NCI-H510A (cell line): ENCODE data around the gene CLDN6.

Source experiments
- DNase-seq: peaks from one replicate; lab custom pipeline; 2025; lab: John Stamatoyannopoulos, UW

Gene CLDN6

DNA sequence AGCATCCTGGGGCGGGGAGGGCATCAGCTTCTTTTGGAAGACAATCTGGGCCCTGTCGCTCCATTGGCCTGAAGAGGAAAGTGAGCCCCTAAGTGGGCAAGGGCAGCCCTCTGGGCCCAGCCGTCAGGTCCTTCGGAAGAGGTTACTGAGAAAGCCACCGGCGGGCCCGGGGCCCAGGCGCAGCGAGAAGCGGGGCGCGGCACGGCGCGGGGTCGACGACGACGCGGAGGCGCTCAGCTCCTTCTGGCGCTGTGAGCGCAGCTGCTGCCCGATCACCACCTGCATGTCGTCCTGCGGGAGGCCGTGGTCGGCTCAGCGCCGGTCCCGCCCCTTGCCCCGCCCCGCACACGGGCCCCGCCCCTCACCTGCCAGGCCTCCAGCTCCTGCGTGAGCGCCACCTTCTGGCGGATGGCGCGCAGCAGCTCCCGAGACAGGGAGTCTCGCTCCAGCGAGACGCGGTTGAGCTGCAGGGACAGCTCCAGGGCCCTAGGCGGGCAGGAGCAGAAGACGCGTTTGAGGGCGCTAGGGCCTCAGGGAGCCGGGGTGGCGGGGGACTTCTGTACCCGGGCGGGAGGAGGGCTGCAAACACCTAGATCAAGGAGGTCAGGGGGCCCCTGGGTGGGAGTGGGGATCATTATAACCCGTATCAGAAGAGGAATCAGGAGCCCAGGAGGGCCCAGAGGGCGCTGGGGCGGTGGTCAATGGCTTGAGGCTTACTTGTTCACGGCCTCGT lies 10.2 kb upstream of the CLDN6 start:
- no peak for DNase-seq

DNA sequence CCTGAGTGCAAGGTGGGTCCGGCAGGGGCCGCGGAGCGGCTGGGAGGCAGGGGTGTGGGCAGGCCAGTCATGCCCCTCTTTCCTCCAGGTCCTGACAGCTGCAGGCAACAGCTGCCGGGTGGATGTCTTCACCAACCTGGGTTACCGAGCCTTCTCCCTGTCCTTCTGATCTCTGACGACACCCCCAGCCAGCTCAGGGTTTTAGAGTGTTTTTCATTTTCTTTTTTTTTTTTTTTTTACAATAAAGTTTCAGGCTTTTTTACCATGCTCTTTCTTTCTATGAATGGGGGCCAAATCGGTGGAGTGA lies 9.5 kb upstream of the CLDN6 start:
- no peak for DNase-seq

DNA sequence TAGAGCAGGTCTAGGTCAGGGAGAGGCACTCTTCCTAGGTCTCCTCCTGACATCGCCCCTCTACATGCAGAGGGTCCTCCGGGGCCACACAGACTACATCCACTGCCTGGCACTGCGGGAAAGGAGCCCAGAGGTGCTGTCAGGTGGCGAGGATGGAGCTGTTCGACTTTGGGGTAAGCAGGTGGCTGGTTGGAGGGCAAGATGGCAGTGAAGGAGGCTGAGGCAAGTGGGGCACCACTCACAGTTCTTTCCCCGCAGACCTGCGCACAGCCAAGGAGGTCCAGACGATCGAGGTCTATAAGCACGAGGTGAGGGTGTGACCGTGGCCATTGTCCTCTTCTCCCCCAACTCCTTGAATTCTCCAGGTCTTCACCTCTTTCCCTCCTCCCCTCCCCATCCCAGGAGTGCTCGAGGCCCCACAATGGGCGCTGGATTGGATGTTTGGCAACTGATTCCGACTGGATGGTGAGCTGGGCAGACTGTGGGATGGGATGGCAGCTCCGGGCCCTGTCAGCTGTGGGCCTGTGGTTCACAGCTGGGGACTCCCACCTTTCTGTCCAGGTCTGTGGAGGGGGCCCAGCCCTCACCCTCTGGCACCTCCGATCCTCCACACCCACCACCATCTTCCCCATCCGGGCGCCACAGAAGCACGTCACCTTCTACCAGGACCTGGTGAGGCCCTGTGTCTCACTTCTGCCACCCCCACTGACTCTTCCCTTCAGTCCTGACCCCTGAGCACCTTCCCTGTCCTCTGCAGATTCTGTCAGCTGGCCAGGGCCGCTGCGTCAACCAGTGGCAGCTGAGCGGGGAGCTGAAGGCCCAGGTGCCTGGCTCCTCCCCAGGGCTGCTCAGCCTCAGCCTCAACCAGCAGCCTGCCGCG lies 8.9 kb upstream of the CLDN6 start:
- DNase-seq, result no peak

DNA sequence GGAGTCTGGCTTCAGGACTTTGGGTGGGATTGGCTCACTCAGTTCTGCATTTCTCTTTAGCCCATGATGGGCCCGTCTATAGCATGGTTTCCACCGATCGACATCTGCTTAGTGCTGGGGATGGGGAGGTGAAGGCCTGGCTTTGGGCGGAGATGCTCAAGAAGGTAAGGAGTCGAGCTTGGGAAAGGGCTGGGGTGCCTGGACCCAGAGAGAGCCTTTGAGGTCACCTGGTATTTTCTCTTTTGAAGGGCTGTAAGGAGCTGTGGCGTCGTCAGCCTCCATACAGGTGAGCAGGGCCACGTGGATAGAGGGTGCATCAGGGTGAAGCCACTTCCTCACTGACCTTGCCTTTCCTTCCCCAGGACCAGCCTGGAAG lies 8.0 kb upstream of the CLDN6 start:
- no peak for DNase-seq

DNA sequence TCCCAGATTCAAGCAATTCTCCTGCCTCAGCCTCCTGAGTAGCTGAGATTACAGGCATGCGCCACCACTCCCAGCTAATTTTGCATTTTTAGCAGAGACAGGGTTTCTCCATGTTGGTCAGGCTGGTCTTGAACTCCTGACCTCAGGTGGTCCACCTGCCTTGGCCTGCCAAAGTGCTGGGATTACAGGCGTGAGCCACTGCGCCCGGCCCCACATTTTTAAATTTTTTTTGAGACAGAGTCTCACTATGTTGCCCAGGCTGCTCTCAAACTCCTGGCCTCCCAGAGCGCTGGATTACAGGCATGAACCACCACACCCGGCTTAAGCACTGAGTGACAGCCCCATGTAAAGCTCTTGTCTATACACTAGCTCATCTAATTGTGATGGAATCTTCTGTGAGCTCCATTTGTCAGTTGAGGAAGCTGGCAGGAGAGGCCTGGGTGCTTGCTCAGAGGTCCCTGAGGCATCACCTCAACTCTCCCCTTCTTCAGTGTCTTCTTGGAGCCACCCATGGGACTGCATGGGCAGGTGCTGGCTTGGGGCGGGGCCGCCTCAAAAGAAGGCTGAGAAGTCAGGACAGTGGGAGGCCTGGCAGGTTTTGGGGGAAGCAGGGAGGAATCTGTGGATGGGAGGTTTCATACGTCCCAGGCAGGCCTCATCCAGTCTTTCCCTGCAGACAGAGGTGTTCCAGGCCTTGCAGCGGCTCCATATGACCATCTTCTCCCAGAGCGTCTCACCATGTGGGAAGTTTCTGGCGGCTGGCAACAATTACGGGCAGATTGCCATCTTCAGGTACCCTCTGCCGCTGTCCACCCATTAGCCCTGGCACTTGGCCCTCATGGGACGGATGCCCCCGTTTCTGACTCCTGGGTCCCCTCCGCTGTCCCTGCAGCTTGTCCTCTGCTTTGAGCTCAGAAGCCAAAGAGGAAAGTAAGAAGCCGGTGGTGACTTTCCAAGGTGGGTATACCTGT lies 7.3 kb upstream of the CLDN6 start:
- DNase-seq, result no peak

DNA sequence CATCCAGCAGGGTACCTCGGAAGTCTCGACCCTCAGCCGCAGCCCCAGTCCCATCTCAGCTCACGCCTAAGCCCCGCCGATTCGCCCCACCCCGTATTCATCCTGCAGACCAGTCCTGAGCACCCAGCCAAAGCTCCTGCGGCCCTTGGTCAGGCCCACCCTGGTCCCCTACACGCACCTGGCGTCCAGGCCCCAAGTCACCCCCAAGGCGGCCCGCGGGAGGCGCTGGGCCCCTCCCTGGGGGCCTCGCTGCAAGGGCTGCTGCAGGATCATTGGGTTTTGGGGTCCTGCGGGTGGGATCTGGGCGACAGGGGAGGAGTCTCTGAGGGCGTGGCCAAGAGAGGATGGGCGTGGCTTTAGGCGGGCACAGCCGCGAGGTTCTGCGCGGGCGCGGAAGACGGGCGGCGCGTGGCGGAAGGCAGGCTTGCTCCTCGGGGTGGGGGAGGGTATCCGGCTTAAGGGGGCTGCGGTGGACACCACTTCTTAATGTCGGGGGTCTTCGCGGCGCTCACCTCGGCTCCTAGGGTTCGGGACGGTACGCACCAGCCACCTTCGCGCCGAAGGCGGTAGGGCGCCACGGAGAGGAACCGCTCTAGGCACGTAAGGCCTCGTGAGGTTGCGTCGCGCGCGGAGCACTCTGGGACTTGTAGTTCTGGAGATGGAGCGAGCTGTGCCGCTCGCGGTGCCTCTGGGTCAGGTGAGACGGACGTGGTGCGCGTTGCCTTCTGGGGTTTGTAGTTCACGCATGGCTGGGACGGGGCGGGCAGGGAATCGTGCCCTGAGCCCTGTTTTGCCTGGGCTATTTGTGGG lies 5.9 kb upstream of the CLDN6 start, which contains the start of the genes HCFC1R1 and THOC6:
Gene HCFC1R1, minus strand, starts transcription at position 274 of the 810 bp plus-strand sequence. Its CDS starts 1 bp downstream, at position 273.
Gene THOC6, plus strand, starts transcription at position 367 of the 810 bp plus-strand sequence. Its CDS starts 292 bp downstream, at position 659.
- peak; percentile 87 for DNase-seq

DNA sequence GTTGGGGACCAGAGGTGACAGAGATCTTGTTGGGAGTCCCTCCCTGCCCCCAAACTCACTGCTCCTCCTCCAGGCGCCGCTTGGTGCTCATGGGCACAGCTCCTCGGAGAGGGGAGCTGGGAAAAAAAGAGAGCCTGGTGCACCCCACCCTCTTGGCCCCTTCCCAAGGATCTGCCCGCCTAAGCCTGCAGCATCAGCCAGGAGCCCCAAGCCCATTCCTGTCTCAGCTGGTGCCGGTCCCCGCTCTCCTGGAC lies 5.4 kb upstream of the CLDN6 start:
- DNase-seq, result no peak

DNA sequence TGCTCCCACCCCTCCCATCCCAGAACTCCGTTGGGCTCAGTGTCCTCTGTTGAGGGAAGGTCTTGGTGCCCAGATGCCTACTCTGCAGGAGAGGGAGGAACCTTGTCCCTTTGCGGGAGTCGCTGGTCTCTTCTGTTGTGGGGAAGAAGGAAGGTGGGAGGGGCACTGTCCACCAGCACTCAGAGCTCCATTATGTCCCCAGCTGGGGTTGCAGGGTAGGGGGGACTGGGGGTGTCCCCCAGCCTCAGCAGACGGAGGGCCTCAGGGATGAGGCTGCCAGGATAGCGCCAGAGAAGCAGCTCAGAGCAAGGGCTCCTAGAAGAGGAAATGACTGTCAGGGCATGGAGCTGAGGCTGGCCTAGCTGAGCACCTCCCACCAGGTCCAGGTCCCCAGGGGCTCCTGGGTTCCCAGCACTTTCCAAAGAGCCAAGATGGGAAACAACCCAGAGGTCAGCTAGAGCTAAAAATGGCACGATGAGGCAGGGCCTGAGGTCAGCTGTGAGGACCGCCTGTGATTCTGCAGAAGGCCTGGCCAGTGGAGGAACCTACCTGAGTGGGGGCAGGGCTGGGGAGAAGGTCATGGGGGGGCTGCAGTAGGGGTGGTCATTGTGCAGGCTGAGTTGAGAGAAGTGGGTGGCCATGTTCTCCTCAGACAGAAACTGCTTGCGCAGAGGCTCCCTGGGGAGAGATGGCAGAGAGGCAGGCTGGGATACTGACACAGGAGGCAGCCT lies 4.9 kb upstream of the CLDN6 start:
- DNase-seq, result no peak

DNA sequence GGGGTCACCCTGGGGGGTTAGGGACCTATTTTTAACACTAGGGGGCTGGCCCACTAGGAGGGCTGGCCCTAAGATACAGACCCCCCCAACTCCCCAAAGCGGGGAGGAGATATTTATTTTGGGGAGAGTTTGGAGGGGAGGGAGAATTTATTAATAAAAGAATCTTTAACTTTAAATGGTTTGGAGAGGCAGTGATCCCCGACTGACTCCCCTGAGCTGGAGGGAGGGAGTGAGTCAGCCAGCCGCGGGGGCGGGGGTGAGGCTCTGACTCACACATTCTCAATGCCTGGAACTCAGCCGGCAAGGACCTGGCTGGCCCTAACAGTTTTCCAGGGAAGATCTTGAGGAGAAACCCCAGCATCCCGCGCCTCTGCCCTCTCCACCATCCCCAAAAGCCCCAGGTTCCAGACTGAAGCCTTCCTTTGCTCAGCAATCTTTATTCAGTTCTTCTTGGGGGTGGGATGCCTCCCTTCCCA lies 4.3 kb upstream of the CLDN6 start:
- DNase-seq, result no peak

DNA sequence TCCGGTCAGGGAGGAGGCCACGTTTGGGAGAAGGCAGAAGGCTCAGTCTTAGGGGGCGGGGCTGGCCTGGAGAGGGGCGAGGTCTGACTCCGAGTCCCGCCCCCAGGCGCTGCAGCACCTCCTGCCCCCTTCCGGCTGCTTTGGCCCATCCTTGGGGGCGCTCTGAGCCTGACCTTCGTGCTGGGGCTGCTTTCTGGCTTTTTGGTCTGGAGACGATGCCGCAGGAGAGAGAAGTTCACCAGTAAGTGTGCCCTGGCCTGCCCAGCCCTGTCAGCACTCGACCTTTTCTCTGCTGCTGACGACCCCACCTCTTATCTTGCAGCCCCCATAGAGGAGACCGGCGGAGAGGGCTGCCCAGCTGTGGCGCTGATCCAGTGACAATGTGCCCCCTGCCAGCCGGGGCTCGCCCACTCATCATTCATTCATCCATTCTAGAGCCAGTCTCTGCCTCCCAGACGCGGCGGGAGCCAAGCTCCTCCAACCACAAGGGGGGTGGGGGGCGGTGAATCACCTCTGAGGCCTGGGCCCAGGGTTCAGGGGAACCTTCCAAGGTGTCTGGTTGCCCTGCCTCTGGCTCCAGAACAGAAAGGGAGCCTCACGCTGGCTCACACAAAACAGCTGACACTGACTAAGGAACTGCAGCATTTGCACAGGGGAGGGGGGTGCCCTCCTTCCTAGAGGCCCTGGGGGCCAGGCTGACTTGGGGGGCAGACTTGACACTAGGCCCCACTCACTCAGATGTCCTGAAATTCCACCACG lies 3.6 kb upstream of the CLDN6 start:
- DNase-seq, result no peak

DNA sequence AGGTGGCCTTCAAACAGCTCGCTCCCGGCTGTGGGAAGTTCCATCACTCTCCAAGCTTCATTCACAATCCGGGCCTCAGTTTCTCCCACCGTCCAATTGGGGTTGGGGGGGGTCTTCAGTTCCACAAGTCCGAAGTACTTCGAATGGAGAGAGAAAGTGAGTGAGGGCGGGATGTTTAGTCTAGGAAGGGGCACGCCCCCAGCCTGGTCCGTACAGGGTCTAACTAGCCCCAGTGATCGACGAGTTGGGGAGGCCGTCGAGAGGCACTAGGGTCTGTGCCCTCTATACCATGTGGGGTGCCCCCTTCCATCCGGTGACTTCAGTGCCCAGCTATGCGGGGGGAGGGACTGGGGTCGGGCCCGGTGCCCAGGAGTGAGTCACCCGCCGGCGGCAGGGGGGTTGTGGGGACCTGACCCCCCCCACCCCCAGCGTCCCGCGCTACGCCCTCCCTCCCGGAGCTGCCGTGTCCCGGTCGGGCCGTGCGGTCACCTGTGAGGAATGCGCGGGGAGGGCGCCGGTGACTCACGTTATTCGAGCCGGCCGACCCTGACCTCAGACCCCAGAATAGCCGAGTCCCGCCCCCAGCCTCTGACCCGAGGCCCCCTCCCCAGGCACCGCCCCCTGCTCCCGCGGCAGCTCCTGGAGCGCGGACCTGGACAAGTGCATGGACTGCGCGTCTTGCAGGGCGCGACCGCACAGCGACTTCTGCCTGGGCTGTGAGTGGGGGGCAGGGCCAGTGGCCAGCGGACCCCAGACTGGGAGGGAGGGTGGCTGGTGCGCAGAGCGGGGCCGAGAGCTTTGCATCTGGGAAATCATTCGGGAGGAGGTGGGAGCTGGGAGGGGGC lies 2.8 kb upstream of the CLDN6 start:
- DNase-seq, result no peak

DNA sequence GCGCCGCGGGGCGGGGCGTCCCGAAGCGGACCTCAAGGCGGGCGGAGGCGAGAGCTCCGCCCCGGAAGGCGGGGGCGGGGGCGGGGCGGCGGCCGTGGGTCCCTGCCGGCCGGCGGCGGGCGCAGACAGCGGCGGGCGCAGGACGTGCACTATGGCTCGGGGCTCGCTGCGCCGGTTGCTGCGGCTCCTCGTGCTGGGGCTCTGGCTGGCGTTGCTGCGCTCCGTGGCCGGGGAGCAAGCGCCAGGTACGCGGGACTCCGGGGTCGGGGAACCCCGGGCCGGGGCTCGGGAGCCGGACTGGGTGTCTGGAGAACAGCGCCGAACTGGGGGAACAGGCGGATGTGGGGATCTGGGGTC lies 2.2 kb upstream of the CLDN6 start, which contains the start of gene TNFRSF12A:
Gene TNFRSF12A, plus strand, starts transcription at position 122 of the 357 bp plus-strand sequence. Its CDS starts 30 bp downstream, at position 152.
- DNase-seq, result no peak

DNA sequence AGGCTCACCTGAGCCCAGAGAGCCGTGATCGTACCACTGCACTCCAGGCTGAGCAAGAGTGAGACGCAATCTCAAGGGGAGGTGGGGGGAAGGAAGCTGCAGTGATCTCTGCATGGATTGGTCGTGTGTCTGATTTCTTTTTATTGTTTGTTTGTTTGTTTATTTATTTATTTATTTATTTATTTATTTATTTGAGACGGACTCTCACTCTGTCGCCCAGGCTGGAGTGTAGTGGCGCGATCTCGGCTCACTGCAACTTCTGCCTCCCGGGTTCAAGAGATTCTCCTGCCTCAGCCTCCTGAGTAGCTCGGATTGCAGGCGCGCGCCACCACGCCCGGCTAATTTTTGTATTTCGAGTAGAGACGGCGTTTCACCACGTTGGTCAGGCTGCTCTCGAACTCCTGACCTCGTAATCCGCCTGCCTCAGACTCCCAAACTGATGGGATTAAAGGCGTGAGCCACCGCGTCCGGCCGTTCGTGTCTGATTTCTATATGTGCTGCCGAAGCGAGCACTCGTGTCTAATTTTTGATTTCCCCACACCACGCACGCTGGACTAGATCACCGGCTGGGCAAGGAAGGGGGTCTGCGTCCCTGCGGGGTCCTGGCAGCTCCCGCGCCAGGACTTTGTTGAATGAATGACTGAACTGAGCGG lies 1.7 kb upstream of the CLDN6 start:
- no peak for DNase-seq

DNA sequence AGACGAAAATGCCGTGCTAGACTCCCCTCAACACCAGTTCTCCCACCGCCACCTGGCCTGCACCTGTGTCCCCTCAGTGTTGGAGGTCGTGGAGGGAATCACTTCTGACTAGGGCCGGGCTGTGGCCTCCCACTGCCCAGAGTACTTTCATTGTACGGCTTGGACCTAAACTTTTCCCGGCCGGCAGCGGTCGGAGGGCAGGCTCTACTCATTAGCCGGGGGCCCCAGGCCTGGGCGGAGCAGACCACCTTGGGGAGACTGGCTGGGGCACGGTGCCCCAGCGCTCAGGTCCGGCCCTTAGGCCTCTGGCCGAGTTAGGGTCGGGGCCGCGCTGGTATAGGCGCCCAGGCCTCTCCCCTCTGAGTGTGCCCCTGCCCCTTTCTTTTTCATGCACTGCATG lies 639 bp downstream of the CLDN6 start:
- no peak for DNase-seq

DNA sequence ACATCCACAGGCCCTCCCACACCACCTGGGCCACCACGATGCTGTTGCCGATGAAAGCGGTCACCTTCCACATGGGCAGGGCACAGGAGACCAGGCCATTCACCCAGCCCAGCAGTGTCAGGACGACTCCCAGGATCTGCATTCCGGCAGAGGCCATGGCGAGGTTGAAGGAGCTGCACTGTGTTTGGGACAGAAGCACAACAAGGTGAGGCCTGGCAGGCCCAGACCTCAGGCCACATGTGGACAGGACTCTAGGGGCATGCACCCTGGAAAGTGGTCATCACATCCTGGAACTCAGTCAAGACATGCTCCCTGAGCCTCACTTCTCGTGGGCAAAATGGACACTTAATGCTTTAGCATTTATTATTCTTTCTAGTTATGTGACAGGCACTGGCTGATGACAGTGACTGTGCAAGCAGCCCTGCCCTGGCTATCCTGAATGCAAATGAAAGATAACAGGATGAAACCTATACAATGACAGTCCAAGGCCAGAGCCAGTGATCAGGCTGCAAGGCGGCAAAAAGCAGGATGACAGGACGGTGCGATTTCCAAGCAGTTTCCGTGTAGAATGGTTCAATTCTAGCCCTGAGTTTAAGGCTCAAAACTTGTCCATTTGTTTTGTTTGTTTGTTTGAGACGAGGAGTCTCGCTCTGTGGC lies 2.0 kb downstream of the CLDN6 start:
- DNase-seq, result no peak

DNA sequence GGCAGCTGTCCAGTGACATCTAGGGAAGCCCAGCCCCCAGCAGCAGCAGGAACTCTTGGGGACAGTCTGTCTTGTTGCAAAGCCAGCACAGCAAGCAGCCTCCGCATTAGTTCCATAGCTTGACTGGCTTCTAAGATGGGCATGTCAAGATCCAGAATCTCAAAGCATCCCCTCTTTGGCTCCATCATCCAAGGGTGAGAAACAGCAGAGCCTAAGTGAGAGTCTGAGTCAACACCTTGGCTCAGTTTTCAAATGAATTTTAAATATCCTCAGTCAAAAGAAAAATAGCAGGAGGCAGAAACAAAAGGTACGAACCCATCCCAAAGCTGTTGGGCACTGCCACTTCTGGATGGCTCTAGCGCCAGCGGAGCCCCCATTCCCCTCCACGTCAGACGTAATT lies 3.0 kb downstream of the CLDN6 start:
- no peak for DNase-seq

DNA sequence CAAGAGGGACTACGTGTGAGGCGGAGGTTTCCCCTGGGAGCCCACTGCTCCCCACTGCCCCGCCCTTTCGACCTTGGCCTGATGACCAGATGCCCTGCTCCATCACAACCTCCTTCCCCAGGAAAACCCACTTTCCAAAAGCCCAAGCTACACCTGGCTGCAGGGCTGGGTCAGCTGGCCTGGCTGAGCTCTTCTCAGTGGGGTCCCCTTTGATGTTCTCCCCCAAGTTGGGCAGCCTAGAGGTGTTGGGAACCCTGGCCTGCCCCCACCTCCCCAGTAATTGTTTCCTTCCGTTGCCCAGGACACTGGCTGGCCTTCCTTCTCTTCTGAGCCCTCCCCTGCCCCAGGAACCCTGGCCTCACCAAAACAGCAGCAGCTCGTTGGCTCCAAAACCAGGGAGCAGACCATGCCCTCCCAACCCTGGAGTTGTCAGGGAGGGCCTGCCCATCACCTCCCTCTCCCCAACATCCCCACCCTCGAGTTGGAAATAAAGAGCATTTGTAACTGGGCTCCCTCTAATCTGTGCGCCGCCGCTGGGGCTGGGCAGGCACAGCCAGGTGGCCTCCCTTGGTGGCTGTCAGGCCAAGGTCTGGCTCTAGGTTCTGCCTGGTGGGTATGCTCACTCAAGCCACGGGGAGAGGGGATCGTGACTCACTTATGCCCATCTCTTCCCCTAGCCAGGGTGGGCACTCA lies 3.8 kb downstream of the CLDN6 start:
- no peak for DNase-seq
